Memory B cell (primary cell): ENCODE data around the gene TGM5.

Experiments used
- ATAC-seq: fragments of 150-1000 bp; cut with Tn5 transposase; 2 replicates; pipeline ENCODE4 v1.10.0; 2021; ENCODE audit warnings: low read depth, mild to moderate bottlenecking, moderate library complexity
- DNase-seq, 2 donors: peaks; one replicate each; pipeline ENCODE4 v3.0.0; 2022; ENCODE audit warnings: low spot score in 2 of 2
- H3K27ac Mint-ChIP-seq: one replicate; pipeline ENCODE4 v1.8.0; 2022; ENCODE audit warnings: mild to moderate bottlenecking, moderate library complexity, mixed read lengths
- H3K27me3 Mint-ChIP-seq: one replicate; pipeline ENCODE4 v1.8.0; 2022; ENCODE audit warnings: mixed read lengths
- H3K36me3 Mint-ChIP-seq: one replicate; pipeline ENCODE4 v1.8.0; 2022; ENCODE audit warnings: mild to moderate bottlenecking, mixed read lengths
- H3K4me1 Mint-ChIP-seq: one replicate; pipeline ENCODE4 v1.8.0; 2022; ENCODE audit warnings: mixed read lengths
- H3K4me3 Mint-ChIP-seq: one replicate; pipeline ENCODE4 v1.8.0; 2022; ENCODE audit warnings: mild to moderate bottlenecking, moderate library complexity, mixed read lengths
- H3K9me3 Mint-ChIP-seq: one replicate; pipeline ENCODE4 v1.8.0; 2022; ENCODE audit warnings: mixed read lengths

TGM5 gene

DNA sequence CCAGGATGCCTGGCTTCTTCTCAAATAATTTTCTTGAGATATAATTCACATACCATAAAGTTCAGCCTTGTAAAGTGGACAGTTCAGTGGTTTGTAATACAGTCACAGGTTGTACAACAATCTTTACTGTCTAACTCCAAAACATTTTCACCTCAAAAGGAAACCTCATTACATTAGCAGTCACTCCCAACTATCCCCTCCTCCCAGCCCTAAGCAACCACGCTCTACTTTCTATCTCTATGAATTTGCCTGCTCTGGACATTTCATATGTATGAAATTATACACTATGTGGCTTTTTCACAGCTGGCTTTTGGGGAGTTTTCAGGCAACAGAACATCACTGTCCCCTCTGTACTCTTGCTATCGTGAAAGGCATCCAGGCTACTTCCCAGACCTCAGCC is 17.5 kb downstream of the TGM5 start:
- peaks cover 2% of the 10 kb centered on the region for H3K9me3 Mint-ChIP-seq
- peak overlapping the region; percentile 29 for H3K27ac Mint-ChIP-seq
- no peaks in the 10 kb centered on the region for H3K36me3 Mint-ChIP-seq
- DNase-seq (no peak), ATAC-seq (no peak)
- no peak overlapping the region for H3K4me3 Mint-ChIP-seq
- no peaks in the 10 kb centered on the region for H3K27me3 Mint-ChIP-seq
- H3K4me1 Mint-ChIP-seq = peaks cover 21% of the 10 kb centered on the region

- H3K9me3 Mint-ChIP-seq = peaks cover 2% of the 10 kb centered on the region
- no peaks in the 10 kb centered on the region for H3K36me3 Mint-ChIP-seq
- H3K27ac Mint-ChIP-seq = no peak overlapping the region
- no peak for ATAC-seq
- H3K4me1 Mint-ChIP-seq = peaks cover 4% of the 10 kb centered on the region
- H3K4me3 Mint-ChIP-seq = no peak overlapping the region
- no peaks in the 10 kb centered on the region for H3K27me3 Mint-ChIP-seq
- no peak for DNase-seq
Observed at GRCh38 chr15:43246261-43246774, 20.4 kb downstream of the TGM5 start.

- DNase-seq (no peak), ATAC-seq (no peak)
- no peaks in the 10 kb centered on the region for H3K36me3 Mint-ChIP-seq
- H3K27me3 Mint-ChIP-seq = no peaks in the 10 kb centered on the region
- peaks cover 2% of the 10 kb centered on the region for H3K9me3 Mint-ChIP-seq
- no peak overlapping the region for H3K27ac Mint-ChIP-seq
- no peak overlapping the region for H3K4me3 Mint-ChIP-seq
- H3K4me1 Mint-ChIP-seq = no peaks in the 10 kb centered on the region
Observed at GRCh38 chr15:43244092-43244491, 22.6 kb downstream of the TGM5 start.

GRCh38 chr15:43243020-43243645 is 23.6 kb downstream of the TGM5 start:
- no peak overlapping the region for H3K27ac Mint-ChIP-seq
- no peaks in the 10 kb centered on the region for H3K4me1 Mint-ChIP-seq
- ATAC-seq = no peak
- H3K27me3 Mint-ChIP-seq = no peaks in the 10 kb centered on the region
- no peak overlapping the region for H3K4me3 Mint-ChIP-seq
- H3K36me3 Mint-ChIP-seq = no peaks in the 10 kb centered on the region
- peaks cover 2% of the 10 kb centered on the region for H3K9me3 Mint-ChIP-seq
- no peak for DNase-seq

DNA sequence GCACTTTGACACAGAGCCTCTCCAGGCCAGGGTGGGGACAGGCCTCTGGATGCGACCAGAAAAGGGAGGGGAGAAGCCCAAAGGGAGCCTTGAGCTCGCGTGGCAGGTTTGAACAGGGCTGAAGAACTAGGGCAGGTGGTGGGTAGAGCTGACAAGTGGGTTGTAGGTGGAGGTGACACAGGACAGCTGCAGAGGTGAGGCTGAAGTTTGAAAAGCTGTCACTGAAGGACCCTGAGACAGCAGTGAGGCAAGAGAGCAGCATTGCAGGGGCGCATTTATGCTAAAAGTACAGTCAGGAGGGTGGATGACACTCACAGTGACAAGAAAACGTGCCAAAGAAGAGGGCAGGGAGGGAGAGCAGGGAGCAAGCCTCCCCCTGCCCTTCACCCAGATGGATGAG is 24.1 kb downstream of the TGM5 start:
- ATAC-seq = no peak
- no peak overlapping the region for H3K4me3 Mint-ChIP-seq
- H3K4me1 Mint-ChIP-seq = no peaks in the 10 kb centered on the region
- H3K27ac Mint-ChIP-seq = no peak overlapping the region
- no peaks in the 10 kb centered on the region for H3K27me3 Mint-ChIP-seq
- H3K36me3 Mint-ChIP-seq = no peaks in the 10 kb centered on the region
- no peak for DNase-seq
- peaks cover 2% of the 10 kb centered on the region for H3K9me3 Mint-ChIP-seq

DNA sequence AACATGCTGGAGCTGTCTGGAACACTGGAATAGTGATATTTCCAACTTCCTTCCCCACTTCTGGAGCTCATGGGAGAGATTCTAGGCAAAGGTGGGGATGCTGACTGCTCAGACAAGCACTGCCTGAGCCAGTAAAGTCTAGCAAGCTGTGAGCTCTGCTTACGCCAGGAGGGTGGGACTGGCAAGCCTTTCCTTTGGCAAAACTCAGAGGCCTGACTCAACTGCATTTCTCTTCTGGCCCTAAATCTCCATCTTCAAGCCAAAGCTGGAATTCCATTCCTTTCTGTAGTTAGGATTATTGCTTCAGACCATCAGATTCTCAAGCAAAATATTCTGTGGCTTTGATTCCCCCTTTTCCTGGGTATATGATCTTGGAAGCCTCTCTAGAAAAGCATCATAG is 25.6 kb downstream of the TGM5 start:
- H3K9me3 Mint-ChIP-seq = no peaks in the 10 kb centered on the region
- peaks cover 3% of the 10 kb centered on the region for H3K4me1 Mint-ChIP-seq
- DNase-seq = no peak
- no peak overlapping the region for H3K27ac Mint-ChIP-seq
- H3K4me3 Mint-ChIP-seq = no peak overlapping the region
- ATAC-seq = no peak
- no peaks in the 10 kb centered on the region for H3K27me3 Mint-ChIP-seq
- no peaks in the 10 kb centered on the region for H3K36me3 Mint-ChIP-seq

- Mint-ChIP-seq H3K9me3 (no peaks in the 10 kb centered on the region), H3K27me3 (no peaks in the 10 kb centered on the region), H3K4me1 (peaks cover 6% of the 10 kb centered on the region), H3K27ac (no peak overlapping the region), H3K4me3 (no peak overlapping the region), H3K36me3 (no peaks in the 10 kb centered on the region)
- ATAC-seq (no peak), DNase-seq (no peak)
Observed at GRCh38 chr15:43239732-43240491, 26.8 kb downstream of the TGM5 start.

DNA sequence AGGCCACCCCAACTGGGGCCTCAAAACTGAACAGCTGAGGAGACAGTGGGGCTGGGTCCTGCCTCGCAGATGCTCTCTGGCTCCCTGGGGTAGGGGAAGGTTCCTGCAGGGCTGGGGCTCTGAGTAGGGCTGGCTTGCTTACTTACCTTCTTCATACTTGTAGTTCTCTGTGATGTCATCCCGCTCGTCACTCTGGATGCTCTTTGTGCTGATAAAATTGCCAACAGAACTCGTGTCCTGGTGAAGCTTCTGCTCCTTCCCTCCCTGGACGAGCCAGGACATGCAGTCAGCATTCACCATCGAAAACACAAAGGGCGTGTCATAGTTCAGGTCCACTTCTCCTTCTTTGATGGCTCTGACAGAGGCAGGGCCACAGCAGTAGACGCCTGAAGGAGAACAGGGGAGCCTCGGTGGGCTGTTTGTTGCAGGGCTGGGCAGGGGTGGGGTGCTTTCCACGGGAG is 28.0 kb downstream of the TGM5 start:
- Mint-ChIP-seq H3K36me3 (no peaks in the 10 kb centered on the region), H3K27ac (no peak overlapping the region), H3K4me3 (no peak overlapping the region), H3K4me1 (peaks cover 6% of the 10 kb centered on the region), H3K9me3 (no peaks in the 10 kb centered on the region), H3K27me3 (no peaks in the 10 kb centered on the region)
- no peak for DNase-seq
- no peak for ATAC-seq

DNA sequence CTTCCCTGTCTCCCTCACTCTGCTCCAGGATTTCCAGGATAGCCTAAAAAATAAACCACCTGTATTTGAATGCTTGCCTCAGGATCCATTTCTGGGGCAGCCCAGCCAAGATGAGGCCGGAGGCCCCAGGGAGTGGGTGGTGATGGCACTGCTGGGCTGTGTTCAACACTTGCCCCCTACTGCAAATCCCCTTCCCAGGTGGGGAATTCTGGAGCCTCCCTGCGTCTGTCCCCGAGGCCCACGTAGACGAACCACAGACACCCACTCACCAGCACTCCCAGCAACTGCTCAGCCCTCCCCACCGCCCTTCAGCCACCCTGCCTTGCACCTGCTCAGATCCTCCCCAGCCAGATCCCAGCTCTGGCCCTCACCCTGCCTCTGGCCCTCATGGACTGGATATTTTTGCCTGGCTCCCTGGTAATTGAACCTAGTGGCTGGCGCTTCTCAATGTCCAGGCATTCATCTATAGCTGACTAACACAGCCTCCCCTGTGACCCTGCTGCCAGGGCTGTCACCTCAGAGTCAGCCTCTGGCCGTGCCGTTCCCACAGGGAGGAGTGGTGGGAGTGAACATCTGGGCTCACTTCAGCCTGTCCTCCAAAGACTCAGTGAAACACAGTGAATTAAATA is 28.8 kb downstream of the TGM5 start:
- Mint-ChIP-seq H3K9me3 (no peaks in the 10 kb centered on the region), H3K27ac (no peak overlapping the region), H3K36me3 (no peaks in the 10 kb centered on the region), H3K4me1 (peaks cover 6% of the 10 kb centered on the region), H3K4me3 (no peak overlapping the region), H3K27me3 (no peaks in the 10 kb centered on the region)
- ATAC-seq (no peak), DNase-seq (no peak)

- ATAC-seq = no peak
- Mint-ChIP-seq H3K4me1 (peaks cover 6% of the 10 kb centered on the region), H3K4me3 (no peak overlapping the region), H3K36me3 (no peaks in the 10 kb centered on the region), H3K27me3 (no peaks in the 10 kb centered on the region), H3K9me3 (no peaks in the 10 kb centered on the region), H3K27ac (no peak overlapping the region)
- no peak for DNase-seq
Observed at GRCh38 chr15:43235536-43235935, 31.2 kb downstream of the TGM5 start.

DNA sequence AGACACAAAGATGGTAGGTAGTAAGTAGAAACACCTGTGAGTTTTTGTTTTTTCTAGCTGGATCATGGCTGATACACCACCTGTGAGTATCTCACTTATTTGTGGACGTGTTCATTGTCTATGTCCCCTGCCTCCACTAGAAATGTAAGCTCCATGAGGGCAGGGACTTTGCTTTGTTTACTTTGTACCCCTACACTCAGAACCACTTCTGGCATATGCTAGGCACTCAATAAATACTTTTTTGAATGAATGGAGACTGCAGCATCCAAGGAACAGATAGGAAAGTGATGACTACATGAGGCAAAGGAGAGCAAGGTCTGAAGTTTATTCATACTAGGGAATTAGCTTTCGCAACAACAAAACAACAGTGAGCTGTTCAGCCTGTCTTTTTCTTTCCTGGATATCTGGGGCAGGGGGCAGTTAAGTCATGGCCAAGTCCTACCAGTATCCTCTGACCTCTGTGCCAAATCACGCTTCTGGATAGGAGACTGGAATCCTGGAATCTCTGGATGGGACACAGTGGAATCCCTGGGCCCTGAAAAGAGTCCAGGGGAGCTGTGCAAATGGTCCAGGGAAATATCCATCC is 34.3 kb downstream of the TGM5 start:
- Mint-ChIP-seq H3K27ac (no peak overlapping the region), H3K9me3 (no peaks in the 10 kb centered on the region), H3K4me3 (no peak overlapping the region), H3K36me3 (no peaks in the 10 kb centered on the region), H3K4me1 (peaks cover 6% of the 10 kb centered on the region), H3K27me3 (no peaks in the 10 kb centered on the region)
- ATAC-seq (no peak), DNase-seq (no peak)

DNA sequence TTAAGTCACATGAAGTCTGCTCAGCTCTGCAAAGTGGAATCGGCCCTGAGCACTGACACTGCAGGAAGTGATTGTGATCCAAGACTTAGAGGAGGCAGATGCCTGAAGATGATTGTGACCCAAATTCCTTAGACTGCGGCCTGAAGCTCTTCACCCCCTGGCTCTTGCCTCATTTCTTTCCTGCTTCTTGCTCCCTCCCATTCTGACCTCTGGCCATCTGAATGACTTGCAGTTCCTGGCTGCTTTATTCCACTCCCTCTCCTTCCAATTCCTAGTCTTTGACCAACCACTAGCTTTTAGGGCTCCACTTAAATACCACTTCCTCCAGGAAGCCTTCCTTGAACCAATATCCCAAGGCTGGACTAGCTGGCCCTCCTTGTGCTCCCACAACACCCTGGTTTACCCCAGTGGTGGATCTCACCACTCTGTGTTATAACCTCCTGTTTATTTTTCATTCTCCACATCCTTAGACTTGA is 36.0 kb downstream of the TGM5 start:
- no peak overlapping the region for H3K27ac Mint-ChIP-seq
- DNase-seq (no peak), ATAC-seq (no peak)
- H3K4me3 Mint-ChIP-seq = no peak overlapping the region
- H3K4me1 Mint-ChIP-seq = peaks cover 3% of the 10 kb centered on the region
- no peaks in the 10 kb centered on the region for H3K36me3 Mint-ChIP-seq
- no peaks in the 10 kb centered on the region for H3K27me3 Mint-ChIP-seq
- H3K9me3 Mint-ChIP-seq = no peaks in the 10 kb centered on the region

DNA sequence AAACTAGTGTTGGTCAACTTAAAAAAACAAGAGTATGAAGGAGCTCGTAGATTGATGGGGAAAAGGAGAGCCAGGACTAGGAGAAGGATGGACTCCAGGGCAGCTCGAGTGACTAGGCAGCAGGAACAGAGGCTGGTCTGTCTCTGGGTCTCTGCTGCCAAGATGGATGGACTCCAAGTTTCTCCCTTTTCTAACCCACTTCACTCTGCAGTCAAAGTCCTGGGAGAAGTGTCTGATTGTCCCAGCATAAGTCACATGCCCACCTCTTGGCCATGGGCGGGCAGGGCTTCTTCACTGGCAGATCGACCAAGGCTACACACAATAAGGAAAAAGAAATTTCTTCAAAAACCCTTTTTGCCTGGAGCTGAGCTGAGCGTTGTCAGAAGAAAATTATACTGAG is 36.8 kb downstream of the TGM5 start:
- no peaks in the 10 kb centered on the region for H3K9me3 Mint-ChIP-seq
- no peak overlapping the region for H3K4me3 Mint-ChIP-seq
- no peak overlapping the region for H3K27ac Mint-ChIP-seq
- peaks cover 6% of the 10 kb centered on the region for H3K4me1 Mint-ChIP-seq
- no peaks in the 10 kb centered on the region for H3K36me3 Mint-ChIP-seq
- DNase-seq = no peak
- no peak for ATAC-seq
- no peaks in the 10 kb centered on the region for H3K27me3 Mint-ChIP-seq
